Measurements from ENCODE around the gene BRD3OS.

Gene BRD3OS

GRCh38 chr9:134007150-134007549 lies 18.1 kb upstream of the BRD3OS start:
- no peak for DNase-seq

- DNase-seq = no peak
Observed at GRCh38 chr9:134007571-134007970, 17.7 kb upstream of the BRD3OS start.

GRCh38 chr9:134010310-134011173 lies 14.7 kb upstream of the BRD3OS start:
- DNase-seq = no peak

- no peak for DNase-seq
Observed at GRCh38 chr9:134011401-134011800, 13.9 kb upstream of the BRD3OS start.

- DNase-seq = no peak
Observed at GRCh38 chr9:134014946-134015345, 10.3 kb upstream of the BRD3OS start.

GRCh38 chr9:134024214-134024792 lies 978 bp upstream of the BRD3OS start:
- DNase-seq = no peak

GRCh38 chr9:134025606-134026541 lies 593 bp downstream of the BRD3OS start:
- peak; percentile 2 to 27 for DNase-seq

GRCh38 chr9:134026581-134026980 lies 1.3 kb downstream of the BRD3OS start:
- DNase-seq = no peak

GRCh38 chr9:134026981-134027380 lies 1.7 kb downstream of the BRD3OS start:
- DNase-seq = no peak

GRCh38 chr9:134027561-134027960 lies 2.3 kb downstream of the BRD3OS start:
- DNase-seq = no peak

GRCh38 chr9:134028076-134028475 lies 2.8 kb downstream of the BRD3OS start:
- DNase-seq = no peak

GRCh38 chr9:134028575-134029247 lies 3.4 kb downstream of the BRD3OS start:
- DNase-seq = no peak

- DNase-seq = no peak
Observed at GRCh38 chr9:134029248-134030226, 4.3 kb downstream of the BRD3OS start.

- no peak for DNase-seq
Observed at GRCh38 chr9:134030821-134031470, 5.7 kb downstream of the BRD3OS start.

GRCh38 chr9:134031783-134032182 lies 6.5 kb downstream of the BRD3OS start:
- DNase-seq = no peak

- no peak for DNase-seq
Observed at GRCh38 chr9:134032456-134033222, 7.4 kb downstream of the BRD3OS start.

GRCh38 chr9:134033516-134034214 lies 8.4 kb downstream of the BRD3OS start:
- DNase-seq = no peak

GRCh38 chr9:134034215-134035040 lies 9.1 kb downstream of the BRD3OS start:
- no peak for DNase-seq
